Left lobe of liver (tissue), 2 donors: ENCODE results near the gene IFT52. TPM values are rescaled to one million over a fixed set of nuclear protein-coding genes. Genes with fewer than 3 reads are reported as not detected.

Experiments
- ATAC-seq: fragments of 200-7000 bp; cut with Tn5 transposase; one replicate; pipeline ENCODE4 v1.9.1; 2020; ENCODE audit warnings: mild to moderate bottlenecking, moderate library complexity
- DNase-seq: peaks from one replicate; pipeline ENCODE4 v3.0.0-alpha.2; 2020; ENCODE audit warnings: low spot score
- total RNA-seq: library from RNA; stranded (reverse); gene quantifications from one replicate; pipeline ENCODE4 v1.2.1, GENCODE V29; 2021
- donor health status: DM: no; HTN: no; CAD: no; lungs with moderate emphysema.
- donor health status: DM: no; HTN: yes; CAD: no.

IFT52 gene, protein sequence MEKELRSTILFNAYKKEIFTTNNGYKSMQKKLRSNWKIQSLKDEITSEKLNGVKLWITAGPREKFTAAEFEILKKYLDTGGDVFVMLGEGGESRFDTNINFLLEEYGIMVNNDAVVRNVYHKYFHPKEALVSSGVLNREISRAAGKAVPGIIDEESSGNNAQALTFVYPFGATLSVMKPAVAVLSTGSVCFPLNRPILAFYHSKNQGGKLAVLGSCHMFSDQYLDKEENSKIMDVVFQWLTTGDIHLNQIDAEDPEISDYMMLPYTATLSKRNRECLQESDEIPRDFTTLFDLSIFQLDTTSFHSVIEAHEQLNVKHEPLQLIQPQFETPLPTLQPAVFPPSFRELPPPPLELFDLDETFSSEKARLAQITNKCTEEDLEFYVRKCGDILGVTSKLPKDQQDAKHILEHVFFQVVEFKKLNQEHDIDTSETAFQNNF
- 4.4 TPM for total RNA-seq

DNA sequence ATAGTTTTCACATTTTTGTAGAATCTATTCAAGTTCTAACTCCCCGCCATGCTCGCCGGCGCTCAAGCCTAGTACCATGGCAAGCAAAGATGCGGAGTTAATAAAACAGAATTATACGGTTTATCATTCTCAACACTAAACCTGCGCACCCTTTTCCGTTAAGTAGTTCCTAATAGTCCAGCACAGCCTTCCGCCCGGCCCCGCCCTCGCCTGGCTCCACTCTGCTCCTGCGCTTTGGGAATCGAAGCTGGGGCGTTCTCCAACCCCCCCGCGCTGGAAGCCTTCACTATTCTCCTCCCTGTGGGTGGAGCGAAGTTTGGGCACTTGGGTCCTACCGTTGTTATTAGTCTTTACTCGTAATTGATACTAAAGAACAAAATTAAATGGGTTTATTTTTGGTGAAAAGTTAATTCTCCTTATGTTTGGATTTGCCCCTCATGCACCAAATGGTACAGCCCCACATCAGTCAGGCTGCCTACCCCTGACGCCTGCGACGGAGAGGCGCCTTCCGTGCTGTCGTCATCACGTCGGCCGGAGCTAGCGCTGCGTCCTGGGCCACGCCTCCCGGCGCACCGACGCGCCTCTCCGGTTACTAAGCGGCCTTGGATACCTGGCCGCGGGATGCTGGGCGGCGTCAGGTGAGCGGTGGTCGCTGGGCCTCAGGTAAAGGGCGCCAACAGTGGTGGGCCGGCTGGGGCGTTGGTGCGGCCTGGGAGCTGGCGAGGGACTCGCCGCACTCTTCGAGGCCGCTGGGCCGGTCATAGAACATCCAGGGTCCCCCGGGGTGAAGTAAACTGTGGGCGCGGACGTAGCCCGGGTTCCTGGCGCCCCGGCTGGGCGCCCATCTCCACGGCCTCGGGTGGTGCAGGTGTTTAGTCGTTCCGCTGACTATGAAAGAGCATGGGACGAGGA lies at the start of gene IFT52:
IFT52 (plus strand) TSS at position 546 of the 912 bp plus-strand sequence. CDS start 3,762 bp downstream, outside the sequence.
- ATAC-seq (peak; percentile 94), DNase-seq (peak; percentile 94)

DNA sequence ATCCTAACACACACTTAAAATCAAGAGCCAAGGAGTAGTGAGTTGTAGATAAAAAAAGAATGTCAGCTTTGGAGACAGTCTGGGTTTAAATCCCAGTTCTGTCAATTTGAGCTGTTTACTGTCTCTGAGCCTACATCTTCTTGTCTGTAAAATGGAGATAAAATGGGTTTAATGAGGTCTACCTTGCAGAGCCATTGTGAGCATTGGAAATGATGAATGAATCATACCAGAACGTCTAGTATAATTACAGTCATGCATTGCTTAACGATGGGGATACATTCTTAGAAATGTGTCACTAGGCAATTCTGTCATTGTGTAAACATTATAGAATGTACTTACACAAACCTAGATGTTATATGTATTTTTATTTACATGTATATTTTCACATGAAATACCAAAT lies 49.5 kb upstream of the IFT52 start:
- DNase-seq (no peak), ATAC-seq (no peak)

DNA sequence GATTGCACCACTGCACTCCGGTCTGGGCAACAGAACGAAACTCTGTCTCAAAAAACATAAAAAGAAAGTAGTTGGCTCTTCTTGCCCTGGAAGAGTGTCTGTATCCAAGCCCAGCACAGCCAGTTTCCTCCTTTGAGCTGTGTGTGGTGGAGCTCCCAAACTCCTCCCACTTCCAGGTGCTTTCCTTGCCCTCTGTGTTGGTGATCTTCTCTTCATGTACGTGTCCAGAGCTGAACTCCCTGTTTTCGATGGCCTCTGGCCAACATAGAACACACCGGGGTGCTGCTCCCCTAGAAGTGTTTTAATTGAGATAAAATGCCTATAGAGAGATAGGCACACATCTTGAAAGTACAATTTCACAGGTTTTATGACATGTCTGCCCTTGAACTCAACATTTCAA lies 48.6 kb upstream of the IFT52 start:
- no peak for ATAC-seq
- DNase-seq = no peak

DNA sequence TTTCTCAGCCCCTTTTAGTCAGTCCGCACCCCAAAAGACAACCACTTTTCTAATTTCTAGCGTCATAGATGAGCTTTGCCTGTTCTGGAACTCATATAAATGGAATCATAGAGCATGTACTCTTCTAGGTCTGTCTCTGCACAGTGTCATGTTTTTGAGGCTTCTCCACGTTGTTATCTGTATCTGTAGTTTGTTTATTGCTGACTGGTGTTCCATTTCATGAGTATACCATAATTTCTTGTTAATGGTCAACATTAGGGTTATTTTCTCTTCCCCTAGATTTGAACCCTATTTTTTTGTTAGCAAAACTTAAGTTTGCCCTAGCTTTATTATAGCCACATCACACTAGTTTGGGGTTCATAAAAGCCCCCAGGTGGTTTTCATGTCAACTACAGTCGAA lies 48.1 kb upstream of the IFT52 start:
- ATAC-seq (no peak), DNase-seq (no peak)

DNA sequence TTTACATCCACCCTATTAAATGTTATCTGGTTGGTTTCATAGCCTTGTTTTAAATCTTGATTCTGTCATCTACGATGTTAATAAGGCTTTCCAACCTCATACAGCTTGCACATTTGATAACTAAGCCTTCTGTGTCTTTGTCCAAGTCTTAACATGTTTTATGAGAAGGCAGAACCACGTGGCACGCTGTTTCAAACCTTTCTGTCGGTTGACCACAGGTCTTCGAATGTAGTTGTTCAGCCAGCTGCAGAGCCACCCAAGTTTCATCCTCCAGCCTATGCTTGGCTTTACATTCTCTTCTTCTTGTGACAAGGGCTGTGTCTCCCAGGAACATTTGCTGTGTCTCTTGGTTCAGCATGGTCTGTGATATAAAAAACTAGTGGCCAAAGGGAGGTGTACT lies 47.6 kb upstream of the IFT52 start:
- ATAC-seq (no peak), DNase-seq (no peak)

DNA sequence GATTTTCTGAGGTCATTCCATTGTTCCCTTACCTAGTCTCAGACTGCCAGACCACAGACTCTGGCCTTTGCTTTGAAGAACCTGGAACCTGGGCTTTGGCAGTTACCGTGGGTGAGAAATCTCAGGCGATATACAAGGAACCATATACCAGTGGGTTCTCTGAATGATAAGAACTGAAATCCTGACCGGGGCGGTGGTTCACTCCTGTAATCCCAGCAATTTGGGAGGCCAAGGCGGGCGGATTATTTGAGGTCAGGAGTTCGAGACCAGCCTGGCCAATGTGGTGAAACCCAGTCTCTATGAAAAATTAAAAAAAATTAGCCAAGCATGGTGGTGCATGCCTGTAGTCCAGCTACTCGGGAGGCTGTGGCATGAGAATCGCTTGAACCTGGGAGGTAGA lies 46.2 kb upstream of the IFT52 start:
- ATAC-seq (no peak), DNase-seq (no peak)

DNA sequence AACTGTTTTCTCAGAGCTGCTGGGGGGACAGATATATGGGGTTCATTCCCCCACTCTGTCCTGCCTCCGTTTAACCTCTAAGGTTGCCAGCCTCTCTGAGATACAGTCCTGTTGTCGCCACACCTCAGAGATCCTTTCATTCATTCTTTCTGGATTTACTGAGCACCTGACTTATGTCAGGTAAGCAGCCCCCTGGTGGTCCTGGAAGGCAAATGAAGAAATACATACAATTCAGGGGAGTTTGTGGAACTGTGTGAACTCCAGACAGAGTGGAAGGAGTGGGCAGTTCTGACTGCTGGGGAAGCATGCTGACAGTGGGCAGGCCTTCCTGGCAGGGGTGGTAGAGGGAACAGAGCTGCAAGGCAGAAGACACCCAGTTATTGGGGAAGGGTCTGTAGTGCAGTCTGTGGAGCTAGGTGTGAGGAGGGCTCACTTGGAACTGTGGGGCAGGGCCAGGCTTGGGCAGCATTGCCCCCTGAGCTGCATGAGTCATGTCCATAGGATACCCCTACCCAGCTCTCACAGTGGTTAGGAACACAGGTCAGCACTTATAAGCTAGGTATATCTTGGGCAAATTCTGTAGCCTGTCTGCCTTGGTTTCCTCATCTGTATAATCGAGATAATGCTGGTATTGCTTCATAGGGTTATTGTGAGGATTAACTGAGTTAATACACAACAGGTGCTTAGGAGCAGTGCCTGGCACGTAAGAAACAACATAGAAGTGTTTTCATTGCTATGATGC lies 44.7 kb upstream of the IFT52 start:
- ATAC-seq (no peak), DNase-seq (no peak)

DNA sequence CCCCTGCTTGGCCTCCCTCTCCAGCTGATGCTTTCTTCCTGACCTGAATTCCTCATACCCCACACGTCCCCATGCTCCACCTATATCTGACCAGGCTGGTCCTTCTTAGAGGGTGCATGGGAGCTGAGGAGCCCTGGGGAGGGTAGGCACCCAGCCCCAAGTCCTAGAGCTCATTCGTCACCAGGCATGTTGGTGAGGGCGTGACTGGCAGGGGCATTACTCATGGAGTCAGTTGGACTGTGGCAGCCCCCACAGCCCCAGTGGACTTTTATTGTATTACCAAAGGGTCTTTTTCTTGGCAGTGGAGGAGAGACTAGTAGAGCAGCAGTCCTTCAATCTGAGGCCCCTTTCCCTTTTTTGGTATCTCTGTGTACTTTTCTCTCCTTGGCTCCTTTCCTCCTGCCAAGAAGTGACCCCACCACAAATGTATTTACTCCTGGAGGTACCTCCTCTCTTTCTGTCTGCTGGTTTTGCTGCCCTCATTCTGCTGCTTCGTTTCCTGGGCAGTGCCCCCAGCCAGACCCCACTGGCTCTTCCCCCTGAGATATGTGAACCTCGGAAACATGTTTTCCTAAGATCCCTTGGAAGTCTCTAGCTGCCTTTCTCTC lies 42.4 kb upstream of the IFT52 start:
- ATAC-seq = no peak
- no peak for DNase-seq

DNA sequence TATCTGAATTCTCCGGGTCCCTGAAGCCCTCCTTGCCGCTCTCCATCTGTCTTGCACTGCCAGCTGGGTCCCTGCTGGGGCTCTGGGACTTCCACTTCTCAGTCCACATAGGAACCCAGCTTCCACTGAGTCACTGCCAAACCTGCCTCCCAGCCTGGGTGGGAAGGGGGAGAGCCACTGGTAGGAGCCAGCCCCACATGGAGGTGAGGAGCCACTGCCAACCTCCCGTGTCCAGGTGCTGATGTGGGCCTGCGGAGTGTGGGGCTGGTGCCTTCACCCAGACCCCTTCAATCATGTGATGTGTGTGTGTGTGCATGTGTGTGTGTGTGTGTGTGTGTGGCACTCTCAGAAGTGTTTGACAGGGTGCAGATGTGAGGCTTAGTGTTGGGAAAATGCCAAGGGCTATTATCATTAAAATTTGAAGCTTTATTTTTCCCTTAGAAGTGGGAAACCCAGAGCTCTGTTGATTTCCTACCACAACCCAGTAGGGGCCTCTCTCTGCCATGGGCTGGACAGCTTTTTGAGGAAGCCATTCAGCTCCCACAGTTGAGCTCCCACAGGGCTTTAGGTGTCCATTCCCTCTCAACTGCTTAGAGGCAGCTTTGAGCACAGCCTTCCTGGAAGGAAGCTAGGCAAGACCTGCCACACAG lies 41.2 kb upstream of the IFT52 start:
- no peak for DNase-seq
- ATAC-seq = peak; percentile 35

DNA sequence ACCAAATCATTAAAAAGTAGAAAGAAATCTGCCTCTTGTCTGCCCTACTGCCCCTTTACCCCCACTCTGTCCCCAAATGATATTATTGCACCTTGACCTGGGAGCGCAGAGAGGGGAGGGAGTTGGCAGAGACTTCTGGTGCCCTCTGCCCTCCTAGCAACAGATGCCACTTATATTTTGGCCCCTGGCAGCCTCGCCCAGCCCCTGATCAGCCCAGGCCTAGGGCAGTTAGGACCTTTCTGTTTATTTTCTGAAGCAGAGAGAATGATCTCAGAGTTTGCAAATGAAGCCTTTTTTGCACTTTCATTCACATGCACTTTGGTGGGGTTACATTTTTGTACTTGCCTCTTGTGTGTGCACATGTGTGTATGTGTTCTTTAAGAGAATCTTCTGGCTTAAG lies 40.3 kb upstream of the IFT52 start:
- peak; percentile 94 for ATAC-seq
- DNase-seq = peak; percentile 93

DNA sequence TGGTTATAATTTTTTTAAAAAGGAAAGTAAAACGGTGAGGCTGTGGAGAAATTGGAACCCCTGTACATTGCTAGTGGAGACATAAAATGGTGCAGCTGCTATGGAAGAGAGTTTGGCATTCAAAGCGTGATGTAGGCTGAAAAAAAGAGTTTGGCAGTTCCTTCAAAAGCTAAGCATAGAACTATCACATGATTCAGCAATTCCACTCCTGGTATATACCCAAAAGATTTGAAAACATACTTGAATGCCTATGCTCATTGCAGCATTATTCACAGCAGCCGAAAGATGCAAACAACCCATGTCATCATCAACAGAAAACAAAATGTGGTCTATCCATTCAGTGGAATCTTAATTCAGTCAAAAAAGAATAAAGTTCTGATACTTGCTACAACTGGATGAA lies 36.4 kb upstream of the IFT52 start:
- no peak for ATAC-seq

DNA sequence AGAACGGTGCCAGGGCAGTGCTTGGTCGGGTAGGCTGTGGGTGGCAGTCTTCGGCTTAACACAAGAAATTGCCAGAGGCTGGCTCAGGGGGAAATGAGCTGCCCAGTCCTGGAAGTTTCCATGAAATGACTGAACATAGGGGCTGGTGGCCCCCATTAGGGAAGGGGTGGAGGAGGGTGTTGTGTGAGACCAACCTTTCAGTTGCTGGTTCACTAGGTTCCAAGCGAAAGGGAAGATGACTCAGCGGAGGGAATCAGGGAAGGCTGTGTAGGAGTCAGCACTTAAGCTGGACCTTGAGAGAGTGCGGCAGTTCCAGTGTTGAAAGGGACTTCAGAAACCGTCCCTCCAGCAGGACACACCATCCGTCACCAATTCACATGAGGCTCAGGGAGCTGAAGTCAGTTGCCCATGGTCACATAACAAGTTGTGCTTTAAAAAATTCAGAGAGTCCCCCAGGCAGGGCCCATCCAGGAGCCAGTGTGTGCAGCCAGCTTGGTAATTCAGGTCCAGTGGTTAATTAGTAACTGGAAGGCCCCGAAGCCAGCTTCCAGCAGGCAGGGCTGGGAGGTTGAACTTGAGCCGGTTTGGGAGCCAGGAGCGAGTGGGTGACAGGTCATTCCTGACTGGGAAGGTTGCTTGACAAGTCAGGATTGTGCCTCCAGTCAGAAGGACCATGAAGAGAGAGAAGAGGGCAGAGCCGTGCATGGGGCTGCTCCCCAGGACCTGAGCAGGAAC lies 32.2 kb upstream of the IFT52 start, which contains the start of gene SGK2:
SGK2 (plus strand) TSS at position 616 of the 735 bp plus-strand sequence. CDS start 7,469 bp downstream, outside the sequence.
- DNase-seq (peak; percentile 95), ATAC-seq (peak; percentile 75)

More for the DNA sequence above, 36.4 kb upstream of the IFT52 start:
- DNase-seq = no peak

DNA sequence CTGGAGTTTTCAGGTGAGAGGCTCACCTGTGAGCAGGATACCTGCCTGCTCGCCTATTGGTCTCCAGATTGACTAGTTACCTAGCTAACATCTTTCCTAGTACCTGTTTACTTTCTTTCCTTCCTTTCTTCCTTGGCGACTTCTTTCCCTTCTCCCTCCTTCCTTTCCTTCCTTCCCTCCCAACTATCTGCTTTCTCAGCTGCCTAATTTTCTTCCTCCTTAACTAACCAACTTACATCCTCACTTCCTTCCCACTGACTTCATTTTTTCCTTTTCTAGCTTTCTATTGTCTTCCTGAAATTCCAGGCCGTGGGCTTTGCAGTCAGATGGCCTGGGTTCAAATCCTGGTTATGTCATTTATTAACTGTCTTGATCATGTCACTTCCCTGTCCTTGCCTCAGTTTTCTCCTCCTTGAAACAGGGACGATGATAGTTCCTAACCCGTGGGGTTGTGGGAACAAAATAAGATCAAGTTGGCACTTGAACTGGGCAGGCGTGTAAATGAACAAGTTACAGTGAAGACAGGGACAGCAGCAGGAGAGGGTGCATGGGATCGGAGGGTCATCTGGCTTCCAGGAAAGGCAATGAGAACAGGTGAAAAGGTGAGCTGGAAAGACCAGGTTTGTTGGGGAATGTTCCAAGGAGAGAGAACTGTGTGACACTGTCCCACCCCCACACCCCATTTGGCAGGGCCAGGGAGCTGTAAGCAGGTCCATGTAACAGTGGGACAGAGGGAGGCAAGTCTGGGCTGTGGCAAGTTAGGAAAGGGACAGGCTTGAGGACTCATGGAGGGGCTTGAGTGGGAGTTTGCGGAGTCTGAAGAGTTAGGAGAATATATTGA lies 31.4 kb upstream of the IFT52 start:
- DNase-seq (peak; percentile 75), ATAC-seq (peak; percentile 37)

DNA sequence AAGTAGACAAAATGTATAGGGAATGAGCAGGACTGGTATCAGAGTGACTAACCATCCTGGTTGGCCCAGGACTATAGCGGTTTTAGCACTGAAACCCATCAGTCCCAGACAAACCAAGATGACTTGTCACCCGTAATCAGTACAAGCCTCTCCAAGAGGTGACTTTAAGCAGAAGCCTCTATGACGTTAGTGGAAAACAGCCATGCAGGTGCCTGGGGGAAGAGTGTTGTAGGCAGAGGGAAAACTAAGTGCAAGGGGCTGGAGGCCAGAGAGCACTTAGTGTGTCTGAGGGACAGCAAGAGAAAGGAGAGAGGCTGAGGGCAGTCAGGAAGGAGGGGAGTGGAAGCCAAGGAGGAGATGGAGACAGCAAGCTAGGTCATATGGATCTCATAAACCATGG lies 29.8 kb upstream of the IFT52 start:
- ATAC-seq (no peak), DNase-seq (no peak)

DNA sequence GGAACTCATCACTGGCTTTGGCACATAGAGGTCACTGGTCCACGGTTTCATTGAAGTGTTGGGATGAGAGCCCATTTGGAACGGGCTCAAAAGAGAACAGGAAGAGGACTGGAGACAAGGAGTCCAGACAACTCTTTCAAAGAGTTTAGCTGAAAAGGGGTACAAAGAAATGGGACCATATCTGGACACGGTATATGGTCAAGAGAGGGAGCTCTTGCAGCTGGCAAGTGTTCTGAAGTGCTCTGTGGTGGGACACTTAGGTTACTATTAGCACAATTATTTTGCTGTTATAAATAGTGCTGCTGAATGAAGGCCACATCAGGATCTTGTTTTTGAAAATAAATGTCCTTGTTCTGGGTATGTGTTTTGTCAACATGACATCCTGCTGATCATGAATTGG lies 27.3 kb upstream of the IFT52 start:
- ATAC-seq = no peak
- no peak for DNase-seq

DNA sequence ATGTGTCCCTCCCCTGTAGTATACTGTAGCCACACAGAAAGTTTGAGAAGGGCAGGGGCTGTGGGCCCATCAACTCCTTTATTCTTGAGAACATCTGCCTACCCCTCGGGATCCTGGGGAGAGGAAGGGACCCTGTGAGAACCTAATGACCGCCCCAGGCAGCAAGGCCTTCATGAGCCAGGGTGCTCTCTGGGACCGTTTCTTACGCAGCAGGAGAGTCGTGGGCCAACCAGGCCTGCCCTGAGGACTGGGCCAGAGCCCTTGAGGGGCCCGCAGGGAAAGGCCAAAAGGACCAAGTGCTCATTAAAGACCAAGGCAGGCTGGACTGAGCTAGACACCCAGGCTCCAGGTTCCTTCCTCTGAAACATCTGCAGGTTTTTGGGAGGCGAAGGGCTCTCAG lies 26.7 kb upstream of the IFT52 start:
- ATAC-seq = no peak
- no peak for DNase-seq

DNA sequence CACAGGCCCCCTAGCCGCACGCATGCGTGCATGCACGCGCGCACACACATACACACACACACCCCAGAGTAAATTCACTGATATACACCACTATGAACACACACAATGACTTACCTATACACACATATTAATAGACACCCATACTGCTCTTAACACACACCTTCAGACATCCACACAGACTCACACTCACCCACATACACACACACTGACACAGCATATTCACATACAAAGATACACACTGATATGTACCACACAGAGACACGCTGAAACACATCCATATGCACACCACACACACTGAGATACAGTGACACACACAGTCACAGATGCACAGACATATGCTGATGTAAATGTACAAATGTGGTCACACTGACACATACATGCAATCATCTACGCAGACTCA lies 26.3 kb upstream of the IFT52 start:
- ATAC-seq = no peak
- no peak for DNase-seq

DNA sequence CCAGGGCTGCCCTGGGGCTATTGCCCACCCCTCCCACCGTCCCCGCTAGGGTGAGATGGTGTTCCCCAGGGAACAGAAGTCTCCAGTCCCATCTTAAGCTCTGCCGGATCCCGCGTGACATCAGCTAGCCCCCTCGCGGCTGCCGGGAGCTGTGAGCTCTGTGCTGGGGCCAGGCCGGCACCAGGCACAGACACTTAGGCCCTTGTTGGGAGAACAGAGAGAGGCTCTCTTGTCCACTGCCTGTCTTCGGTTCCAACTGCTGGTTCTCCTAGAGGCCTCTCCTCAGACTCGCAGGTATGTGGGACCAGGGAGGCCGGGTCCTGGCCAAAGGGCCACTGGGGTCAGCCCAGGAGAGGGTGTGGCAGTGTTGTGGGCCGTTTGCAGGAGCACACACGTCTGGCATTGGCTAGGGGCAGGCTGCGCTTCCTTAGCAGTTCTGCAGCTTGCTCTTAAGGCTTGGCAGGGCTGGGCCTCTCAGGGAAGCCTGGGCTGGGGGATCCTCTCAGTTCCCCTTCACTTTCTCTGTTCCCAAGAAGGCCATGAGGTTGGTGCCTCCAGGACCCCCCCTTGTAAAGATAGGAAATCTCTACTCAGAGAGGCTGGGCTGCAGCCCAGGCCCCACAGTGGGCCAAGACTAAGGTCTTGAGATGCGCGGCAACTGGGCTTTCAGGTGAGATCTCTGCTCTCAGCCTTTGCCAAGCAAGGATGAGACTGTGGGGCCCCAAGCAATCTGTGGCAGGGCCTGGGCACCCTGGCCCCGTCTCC lies 25.6 kb upstream of the IFT52 start:
- ATAC-seq (no peak), DNase-seq (no peak)
